ENCODE data around the gene G6PC2. TPM values are rescaled to one million over a fixed set of nuclear protein-coding genes. Genes with fewer than 3 reads are reported as not detected.

G6PC2 gene, protein sequence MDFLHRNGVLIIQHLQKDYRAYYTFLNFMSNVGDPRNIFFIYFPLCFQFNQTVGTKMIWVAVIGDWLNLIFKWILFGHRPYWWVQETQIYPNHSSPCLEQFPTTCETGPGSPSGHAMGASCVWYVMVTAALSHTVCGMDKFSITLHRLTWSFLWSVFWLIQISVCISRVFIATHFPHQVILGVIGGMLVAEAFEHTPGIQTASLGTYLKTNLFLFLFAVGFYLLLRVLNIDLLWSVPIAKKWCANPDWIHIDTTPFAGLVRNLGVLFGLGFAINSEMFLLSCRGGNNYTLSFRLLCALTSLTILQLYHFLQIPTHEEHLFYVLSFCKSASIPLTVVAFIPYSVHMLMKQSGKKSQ
- total RNA-seq = 4.2 TPM

DNA sequence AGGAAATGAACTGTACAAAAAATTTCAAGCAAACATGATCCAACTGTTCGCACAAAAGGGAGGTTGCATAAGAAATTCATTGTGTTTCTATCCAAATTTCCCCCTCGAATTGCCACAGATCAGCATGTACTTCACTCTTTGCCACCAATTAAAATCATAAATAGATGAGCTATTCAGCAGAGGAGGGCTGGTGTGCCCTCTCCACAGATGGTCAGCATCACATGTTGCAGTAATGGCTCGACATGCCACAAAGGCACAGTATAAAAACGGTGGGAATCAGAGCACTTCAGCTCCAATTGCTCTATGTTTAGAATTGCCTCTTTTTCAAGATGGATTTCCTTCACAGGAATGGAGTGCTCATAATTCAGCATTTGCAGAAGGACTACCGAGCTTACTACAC, at the start of gene G6PC2:
G6PC2 (plus strand) TSS at position 289 of the 400 bp plus-strand sequence; CDS start at position 330, 41 bp downstream.

GRCh38 chr2:168890006-168890782, 10.9 kb upstream of the G6PC2 start, which contains the start of gene SPC25:
SPC25 (minus strand) TSS chr2:168890430; CDS start chr2:168889519, 911 bp downstream.

Other genes with a start within 250 kb of the G6PC2 start
- 8.8 TPM for gene NOSTRIN, start 98.7 kb upstream of the G6PC2 start, total RNA-seq
- gene SPC25, start 10.9 kb upstream of the G6PC2 start, total RNA-seq = 13.1 TPM
- 0.38 TPM for gene ABCB11, start 130.0 kb downstream of the G6PC2 start, total RNA-seq
- gene DHRS9, start 168.3 kb downstream of the G6PC2 start, total RNA-seq = 2.3 TPM